ENCODE measurements around the gene EYA2. TPM values are rescaled to one million over a fixed set of nuclear protein-coding genes. Genes with fewer than 3 reads are reported as not detected.

The EYA2 gene
- total RNA-seq, 1 donor from 2014 or later, result 8.1 TPM

DNA sequence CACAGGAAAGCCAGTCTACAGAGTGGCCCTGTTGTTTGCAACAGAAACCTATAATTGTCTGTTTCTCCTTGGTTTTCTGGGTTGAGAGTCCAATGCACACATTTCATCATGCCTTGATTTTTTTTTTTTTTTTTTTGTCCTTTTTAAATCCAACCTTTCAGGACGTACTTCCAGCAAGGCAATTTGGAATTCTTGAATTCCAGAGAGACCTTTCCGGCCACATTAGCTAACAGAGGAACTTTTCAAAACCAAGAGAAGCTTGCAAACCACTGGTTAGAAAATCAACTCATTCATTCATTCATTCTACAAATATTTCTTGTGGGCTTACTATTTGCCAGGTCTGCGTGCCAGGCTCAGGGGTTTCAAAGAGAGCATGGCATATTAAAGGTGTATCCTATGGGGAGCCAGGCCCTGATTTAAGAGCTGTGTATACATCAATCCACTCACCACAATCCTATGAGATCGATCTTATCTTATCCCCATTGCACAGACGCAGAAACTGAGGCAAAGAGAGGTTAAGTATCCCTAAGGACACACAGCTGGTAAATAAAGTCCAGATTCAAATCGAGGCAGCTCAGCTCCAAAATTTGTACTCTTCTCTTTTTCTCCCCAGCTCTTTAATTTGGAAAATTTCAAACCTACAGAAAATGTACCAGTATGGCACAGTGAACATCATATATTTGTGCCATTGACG lies 43.0 kb downstream of the EYA2 start:
- Histone ChIP-seq H3K4me1 (peaks cover 3% of the 10 kb centered on the region), H3K27ac (no peak overlapping the region), H3K4me3 (no peak overlapping the region), H3K36me3 (no peaks in the 10 kb centered on the region), H3K9me3 (no peaks in the 10 kb centered on the region), H3K27me3 (no peaks in the 10 kb centered on the region)
- no peak for DNase-seq (ENCODE audit: extremely low spot score in 2 of 2)
- intact Hi-C loops (cut with DNase I), result no loop called here
- TF ChIP-seq, protein P1, sequence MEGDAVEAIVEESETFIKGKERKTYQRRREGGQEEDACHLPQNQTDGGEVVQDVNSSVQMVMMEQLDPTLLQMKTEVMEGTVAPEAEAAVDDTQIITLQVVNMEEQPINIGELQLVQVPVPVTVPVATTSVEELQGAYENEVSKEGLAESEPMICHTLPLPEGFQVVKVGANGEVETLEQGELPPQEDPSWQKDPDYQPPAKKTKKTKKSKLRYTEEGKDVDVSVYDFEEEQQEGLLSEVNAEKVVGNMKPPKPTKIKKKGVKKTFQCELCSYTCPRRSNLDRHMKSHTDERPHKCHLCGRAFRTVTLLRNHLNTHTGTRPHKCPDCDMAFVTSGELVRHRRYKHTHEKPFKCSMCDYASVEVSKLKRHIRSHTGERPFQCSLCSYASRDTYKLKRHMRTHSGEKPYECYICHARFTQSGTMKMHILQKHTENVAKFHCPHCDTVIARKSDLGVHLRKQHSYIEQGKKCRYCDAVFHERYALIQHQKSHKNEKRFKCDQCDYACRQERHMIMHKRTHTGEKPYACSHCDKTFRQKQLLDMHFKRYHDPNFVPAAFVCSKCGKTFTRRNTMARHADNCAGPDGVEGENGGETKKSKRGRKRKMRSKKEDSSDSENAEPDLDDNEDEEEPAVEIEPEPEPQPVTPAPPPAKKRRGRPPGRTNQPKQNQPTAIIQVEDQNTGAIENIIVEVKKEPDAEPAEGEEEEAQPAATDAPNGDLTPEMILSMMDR (IDR thresholded peaks at IDR 0.05), result no peak
- TF ChIP-seq POLR2AphosphoS5 (IDR thresholded peaks at IDR 0.05; ENCODE audit: insufficient read depth in 1 of 2, low read depth in 1 of 2) (no peak), POLR2A (IDR thresholded peaks at IDR 0.05) (no peak)

DNA sequence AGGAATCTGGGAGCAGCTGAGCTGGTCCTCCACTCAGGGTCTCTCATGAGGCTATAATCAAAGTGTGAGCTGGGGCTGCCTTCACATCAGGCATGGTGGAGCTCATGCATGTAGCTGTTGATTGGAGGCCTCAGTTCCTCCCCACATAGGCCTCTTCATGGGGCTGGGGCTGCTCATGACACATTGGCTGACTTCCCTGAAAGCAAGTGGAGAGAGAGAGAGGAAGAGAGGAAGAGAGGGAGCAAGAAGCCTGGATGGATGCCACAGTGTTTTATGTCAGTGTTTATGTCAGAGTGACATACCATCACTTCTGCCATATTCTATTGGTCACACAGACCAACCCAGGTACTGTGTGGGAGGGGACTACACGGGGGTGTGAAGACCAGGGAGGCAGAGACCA lies 43.8 kb downstream of the EYA2 start:
- H3K4me3 ChIP-seq, result no peak overlapping the region
- H3K36me3 ChIP-seq, result no peaks in the 10 kb centered on the region
- H3K27ac ChIP-seq, result no peak overlapping the region
- H3K4me1 ChIP-seq, result no peaks in the 10 kb centered on the region
- intact Hi-C loops (cut with DNase I), result no loop called here
- TF ChIP-seq POLR2A (IDR thresholded peaks at IDR 0.05) (no peak), POLR2AphosphoS5 (IDR thresholded peaks at IDR 0.05; ENCODE audit: insufficient read depth in 1 of 2, low read depth in 1 of 2) (no peak)
- TF ChIP-seq, protein P1 (IDR thresholded peaks at IDR 0.05), result no peak
- no peaks in the 10 kb centered on the region for H3K27me3 ChIP-seq
- no peaks in the 10 kb centered on the region for H3K9me3 ChIP-seq
- DNase-seq (ENCODE audit: extremely low spot score in 2 of 2), result no peak

DNA sequence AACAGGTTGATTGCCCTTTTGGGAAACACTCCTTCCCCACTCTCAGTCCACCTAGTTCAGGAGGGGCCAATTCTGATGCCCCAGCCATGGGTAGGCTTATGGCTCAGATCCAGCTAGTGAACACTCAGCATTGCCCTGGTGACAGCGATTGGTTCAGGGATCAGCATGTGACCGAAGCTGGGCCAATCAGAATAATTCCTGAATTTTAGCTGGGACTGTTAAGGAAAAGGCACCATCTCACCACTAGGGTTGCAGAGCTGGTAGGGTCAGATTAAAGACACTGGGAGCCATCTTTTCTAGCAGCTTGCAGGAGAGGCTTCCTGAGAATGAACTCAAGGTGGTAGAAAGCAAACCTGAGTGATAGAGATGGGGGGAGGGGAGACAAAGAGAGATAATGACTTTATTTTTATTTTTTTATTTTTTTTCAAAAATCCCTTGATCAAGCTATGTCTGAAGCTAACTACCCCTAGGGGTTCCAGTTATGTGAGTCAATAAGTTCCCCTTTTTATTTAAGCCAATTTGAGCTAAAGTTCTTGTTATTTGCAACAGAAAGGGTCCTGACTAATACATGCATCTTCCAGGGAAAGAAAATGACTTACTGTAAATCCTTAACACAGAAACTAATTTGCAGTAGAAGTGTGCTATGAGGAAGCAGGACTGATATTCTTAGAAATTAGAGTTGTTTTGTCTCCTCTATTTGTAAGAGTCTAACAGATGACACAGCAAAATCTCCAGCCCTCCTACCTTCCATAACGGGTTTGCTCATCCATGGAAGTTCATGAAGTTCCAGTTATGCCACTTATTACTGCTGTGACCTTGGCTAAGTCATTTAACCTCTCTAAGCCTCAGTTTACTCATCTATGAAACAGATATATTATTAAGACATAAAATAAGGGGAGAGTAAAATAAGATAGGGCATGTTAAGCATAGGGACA lies 44.7 kb downstream of the EYA2 start:
- Histone ChIP-seq H3K36me3 (no peaks in the 10 kb centered on the region), H3K27me3 (no peaks in the 10 kb centered on the region), H3K4me3 (no peak overlapping the region), H3K27ac (no peak overlapping the region), H3K9me3 (no peaks in the 10 kb centered on the region), H3K4me1 (no peaks in the 10 kb centered on the region)
- no peak for DNase-seq (ENCODE audit: extremely low spot score in 2 of 2)
- intact Hi-C loops (cut with DNase I), result no loop called here
- no peak for TF ChIP-seq POLR2A (IDR thresholded peaks at IDR 0.05)
- TF ChIP-seq, protein P1 (IDR thresholded peaks at IDR 0.05), result no peak
- TF ChIP-seq POLR2AphosphoS5 (IDR thresholded peaks at IDR 0.05; ENCODE audit: insufficient read depth in 1 of 2, low read depth in 1 of 2), result no peak

DNA sequence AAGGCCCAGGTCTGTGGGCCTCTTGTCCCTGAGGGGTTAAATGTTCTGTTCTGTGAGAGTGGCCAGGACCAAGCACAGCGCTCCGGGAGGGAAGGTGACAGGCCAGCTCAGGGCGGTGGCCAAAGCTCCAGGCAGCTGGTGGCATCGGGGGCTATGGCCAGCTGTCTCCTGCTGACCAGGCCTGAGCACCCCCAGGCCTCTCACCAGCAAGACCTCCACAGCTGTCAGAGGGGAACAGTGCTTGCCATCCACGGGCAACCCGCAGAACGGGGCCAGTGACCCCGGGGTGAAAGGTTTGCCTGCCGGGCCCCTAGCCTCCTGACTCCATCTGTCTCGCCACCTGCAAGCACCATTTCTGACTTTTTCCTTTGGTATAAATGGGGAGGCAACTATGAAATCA lies 46.0 kb downstream of the EYA2 start:
- Histone ChIP-seq H3K9me3 (no peaks in the 10 kb centered on the region), H3K4me1 (peaks cover 3% of the 10 kb centered on the region), H3K27me3 (no peaks in the 10 kb centered on the region), H3K36me3 (no peaks in the 10 kb centered on the region), H3K27ac (no peak overlapping the region), H3K4me3 (no peak overlapping the region)
- no peak for DNase-seq (ENCODE audit: extremely low spot score in 2 of 2)
- TF ChIP-seq POLR2AphosphoS5 (IDR thresholded peaks at IDR 0.05; ENCODE audit: insufficient read depth in 1 of 2, low read depth in 1 of 2) (no peak), POLR2A (IDR thresholded peaks at IDR 0.05) (no peak)
- TF ChIP-seq, protein P1 (IDR thresholded peaks at IDR 0.05), result no peak
- intact Hi-C loops (cut with DNase I), result no loop called here
